ENCODE data around the gene HACL1.

DNA sequence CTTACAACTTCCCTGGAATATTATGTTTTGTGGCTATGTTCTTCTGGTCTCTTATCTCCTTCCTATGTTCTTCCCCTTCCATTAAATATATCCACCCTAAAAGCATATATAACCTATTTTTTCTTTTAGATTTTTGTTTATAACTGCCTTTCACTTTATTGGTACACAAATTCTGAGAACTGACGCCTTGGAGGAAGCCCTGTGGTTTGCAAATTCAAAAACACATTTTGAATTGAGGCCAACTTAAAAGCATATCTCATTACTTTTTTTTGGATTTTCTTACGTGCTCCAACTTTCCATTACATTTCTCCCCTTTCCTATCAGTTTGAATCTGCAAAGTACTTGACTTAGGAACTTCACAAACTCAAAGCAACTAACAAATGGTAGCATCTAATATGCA, 64.5 kb downstream of the HACL1 start:
- TF ChIP-seq, protein P1, sequence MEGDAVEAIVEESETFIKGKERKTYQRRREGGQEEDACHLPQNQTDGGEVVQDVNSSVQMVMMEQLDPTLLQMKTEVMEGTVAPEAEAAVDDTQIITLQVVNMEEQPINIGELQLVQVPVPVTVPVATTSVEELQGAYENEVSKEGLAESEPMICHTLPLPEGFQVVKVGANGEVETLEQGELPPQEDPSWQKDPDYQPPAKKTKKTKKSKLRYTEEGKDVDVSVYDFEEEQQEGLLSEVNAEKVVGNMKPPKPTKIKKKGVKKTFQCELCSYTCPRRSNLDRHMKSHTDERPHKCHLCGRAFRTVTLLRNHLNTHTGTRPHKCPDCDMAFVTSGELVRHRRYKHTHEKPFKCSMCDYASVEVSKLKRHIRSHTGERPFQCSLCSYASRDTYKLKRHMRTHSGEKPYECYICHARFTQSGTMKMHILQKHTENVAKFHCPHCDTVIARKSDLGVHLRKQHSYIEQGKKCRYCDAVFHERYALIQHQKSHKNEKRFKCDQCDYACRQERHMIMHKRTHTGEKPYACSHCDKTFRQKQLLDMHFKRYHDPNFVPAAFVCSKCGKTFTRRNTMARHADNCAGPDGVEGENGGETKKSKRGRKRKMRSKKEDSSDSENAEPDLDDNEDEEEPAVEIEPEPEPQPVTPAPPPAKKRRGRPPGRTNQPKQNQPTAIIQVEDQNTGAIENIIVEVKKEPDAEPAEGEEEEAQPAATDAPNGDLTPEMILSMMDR (IDR thresholded peaks at IDR 0.05) = no peak
- TF ChIP-seq EP300 (IDR thresholded peaks at IDR 0.05) (no peak), POLR2A (IDR thresholded peaks at IDR 0.05) (no peak)
